HG03135 (cell line): Measurements from ENCODE around the gene NETO2.
"Not testable (repeated sequence)": the region's sequence is repeated elsewhere in the genome, so short reads cannot be mapped to it uniquely, and the experiment has no call there.

Source experiments
- ATAC-seq: cut with Tn5 transposase; IDR thresholded peaks from one replicate; pipeline ENCODE4 v1.9.1; 2021; ENCODE audit warnings: mild to moderate bottlenecking, moderate library complexity; ENCODE audit not compliant: unreplicated experiment

NETO2 gene, protein sequence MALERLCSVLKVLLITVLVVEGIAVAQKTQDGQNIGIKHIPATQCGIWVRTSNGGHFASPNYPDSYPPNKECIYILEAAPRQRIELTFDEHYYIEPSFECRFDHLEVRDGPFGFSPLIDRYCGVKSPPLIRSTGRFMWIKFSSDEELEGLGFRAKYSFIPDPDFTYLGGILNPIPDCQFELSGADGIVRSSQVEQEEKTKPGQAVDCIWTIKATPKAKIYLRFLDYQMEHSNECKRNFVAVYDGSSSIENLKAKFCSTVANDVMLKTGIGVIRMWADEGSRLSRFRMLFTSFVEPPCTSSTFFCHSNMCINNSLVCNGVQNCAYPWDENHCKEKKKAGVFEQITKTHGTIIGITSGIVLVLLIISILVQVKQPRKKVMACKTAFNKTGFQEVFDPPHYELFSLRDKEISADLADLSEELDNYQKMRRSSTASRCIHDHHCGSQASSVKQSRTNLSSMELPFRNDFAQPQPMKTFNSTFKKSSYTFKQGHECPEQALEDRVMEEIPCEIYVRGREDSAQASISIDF

DNA sequence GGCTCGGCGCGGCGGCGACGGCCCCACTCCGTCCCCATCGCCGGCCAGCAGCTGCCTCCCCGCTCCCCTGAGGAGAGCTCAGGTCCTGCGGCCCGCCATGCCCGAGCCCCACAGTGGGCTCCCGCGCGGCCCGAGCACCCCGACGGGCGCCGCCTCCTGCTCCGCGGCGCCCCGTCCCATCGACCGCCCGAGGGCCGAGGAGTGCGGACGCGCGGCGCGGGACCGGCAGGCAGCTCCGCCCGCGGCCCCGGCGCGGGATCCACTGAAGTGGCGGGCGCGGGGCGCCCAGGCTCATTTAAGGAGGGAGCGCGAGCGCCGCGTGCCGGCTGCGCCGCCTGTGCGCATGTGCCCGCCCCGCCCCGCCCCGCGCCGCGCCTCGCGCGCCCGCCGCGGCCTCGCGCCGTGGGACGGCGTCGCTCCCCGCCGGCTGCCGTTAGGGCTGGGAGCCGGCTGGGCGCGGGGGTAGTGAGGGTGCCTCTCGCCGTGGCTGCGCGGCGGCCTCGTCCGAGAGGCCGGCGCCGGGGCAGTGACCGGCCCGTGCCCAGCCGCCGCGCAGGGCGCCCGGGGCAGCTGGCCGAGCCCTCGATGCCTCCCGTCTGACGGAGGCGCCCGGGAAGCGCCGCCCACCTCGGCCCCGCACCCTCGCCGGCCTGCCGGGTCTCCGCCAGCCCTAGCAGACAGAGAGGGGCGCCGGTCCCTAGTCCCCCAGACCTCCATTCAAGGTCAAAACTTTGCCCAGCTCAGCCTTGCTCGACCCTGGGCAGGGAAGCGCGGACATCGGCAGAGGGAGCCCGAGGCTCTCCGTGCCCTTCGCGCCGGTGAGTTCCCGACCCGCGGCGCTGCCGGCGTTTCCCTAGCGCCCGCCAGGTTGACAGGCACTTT, at the start of gene NETO2:
Gene NETO2 (minus strand): TSS at position 269 of the 882 bp plus-strand sequence. CDS start 333 bp downstream, outside the sequence.
- peak; percentile 48 for ATAC-seq

DNA sequence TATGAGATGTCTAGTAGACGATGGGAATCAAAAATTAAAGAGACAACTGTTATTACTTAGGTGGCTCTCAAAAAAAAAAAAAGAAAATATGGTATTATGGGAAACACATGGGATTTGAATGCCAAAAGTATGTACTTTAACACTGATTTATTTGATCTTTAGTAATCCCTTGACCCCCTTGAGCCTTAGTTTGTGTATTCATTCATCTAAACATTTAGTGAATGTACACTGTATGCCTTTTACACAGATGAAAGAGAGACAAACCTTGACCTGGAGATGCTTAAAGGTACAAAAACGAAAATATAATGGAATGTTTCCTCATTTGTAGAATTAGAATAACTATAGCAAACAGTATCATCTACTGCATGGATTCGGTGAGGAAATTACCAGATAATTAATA, 38.6 kb upstream of the NETO2 start:
- ATAC-seq: no peak

DNA sequence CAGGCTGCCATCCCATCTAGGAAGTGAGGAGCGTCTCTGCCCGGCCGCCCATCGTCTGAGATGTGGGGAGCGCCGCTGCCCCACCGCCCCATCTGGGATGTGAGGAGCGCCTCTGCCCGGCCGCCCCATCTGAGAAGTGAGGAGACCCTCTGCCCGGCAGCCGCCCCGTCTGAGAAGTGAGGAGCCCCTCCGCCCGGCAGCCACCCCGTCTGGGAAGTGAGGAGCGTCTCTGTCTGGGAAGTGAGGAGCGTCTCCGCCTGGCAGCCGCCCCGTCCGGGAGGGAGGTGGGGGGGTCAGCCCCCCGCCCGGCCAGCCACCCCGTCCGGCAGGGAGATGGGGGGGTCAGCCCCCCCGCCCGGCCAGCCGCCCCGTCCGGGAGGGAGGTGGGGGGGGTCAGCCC, 37.3 kb upstream of the NETO2 start:
- not testable (repeated sequence) for ATAC-seq

DNA sequence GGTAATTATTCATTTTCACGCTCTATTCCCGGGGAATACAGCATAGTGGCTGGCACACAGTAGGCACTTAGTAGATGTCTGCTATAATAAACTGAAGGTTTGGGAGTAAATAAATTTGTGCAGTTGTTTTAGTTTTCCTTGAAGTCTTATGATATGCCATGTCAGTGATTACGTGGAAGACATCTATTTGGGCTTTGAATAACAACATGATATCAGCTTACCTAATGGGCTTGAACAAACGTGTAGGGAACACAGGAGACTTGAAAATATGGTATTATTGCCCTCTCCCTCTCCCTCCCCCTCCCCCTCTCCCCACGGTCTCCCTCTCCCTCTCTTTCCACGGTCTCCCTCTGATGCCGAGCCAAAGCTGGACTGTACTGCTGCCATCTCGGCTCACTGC, 36.3 kb upstream of the NETO2 start:
- no peak for ATAC-seq

DNA sequence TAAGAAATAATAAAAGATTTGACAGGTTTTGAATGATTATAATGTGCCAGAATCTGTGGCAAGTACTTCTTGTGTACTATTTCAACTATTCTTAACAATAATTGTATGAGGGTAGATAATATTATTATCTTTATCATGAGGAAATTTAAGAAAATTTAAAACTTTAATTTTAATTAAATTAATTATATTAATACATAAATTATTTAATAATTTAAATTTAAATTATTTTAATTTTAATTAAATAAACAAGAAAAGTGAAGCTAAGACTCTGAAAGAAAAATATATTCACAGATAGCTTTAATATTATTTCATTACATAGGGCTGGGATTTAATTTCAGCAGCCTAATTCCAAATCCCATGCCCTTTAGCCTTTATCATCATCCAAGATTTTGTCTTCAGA, 31.4 kb upstream of the NETO2 start:
- ATAC-seq: no peak

DNA sequence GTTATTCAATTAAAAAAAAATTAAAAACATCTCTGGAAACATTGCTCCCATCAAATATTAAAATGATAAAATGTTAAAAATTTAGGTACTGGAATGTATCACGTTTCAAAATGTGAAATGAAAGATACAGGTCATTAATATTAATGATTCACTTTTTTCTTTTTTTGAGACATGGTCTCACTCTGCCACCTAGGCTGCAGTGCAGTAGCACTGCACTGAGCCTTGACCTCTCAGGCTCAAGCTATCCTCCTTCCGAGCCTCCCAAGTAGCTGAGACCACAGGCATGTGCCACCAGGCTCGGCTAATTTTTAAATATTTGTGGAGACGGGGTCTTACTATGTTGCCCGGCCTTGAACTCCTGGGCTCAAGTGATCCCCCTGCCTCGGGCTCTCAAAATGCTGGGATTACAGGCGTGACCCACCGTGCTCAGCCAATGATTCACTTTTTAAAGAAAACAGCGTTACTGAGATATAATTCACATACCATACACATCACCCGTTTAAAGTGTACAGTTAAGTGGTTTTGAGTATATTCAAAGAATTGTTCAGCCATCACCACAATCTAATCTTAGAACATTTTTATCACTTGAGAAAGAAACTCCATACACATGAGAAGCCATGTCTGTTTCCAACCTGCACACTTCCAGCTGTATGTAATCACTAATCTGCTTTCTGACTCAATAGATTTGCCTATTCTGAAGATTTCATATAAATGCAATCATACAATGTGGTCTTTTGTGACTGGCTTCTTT, 19.1 kb upstream of the NETO2 start:
- ATAC-seq: no peak

DNA sequence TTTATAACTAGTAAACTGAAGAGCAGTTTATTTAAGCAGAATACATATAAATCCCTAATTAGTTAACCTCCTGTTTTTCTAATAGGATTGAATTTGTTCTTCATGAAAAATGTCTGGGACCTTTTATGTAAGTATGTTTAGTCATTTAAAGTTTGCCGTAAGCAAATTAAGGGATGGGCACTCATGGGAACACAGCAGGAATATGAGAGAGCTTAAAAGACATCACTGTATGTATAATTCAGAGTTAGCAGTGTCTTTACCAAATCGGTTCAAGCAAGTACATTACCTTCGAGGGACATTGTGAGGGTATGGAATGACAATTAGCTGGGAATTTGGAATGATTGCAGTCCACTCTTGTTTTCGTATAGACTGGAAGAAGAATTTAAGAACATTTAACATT, 17.7 kb upstream of the NETO2 start:
- no peak for ATAC-seq

DNA sequence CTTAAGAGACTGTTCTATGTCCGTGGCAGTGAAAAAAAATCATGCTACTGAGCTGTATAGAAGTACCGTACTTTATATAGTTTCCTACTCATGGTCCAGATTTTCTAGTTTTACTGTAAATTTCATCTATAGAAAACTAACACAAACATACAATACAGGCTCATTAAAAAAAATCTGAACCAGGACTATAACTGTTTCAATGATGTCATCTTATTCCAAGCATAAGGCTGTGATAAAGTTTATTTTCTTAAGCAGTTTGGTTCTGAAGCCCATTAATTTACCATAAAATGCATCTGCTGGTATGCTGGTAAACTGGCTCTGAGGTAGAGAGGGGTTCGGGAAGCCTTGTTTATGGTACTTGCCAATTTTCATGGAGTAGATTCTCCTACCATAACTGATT, 16.7 kb upstream of the NETO2 start:
- no peak for ATAC-seq

DNA sequence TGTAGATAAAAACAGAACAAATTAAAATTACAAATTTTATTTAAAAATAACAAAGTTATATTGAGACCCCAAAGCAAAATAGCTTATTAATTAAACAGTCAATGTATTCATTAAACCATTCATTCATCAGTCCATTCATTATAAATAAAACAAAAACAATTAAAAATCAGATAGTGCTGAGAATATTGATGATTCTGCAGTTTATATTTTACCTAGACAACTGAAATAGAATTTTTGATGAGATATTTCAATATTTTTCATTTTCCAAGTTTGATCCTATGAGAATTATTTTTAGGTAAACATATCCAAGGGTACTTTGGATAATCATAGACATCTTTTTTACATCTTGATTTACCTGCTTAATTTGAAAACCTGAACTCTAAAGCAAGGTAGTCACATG, 15.2 kb upstream of the NETO2 start:
- no peak for ATAC-seq

DNA sequence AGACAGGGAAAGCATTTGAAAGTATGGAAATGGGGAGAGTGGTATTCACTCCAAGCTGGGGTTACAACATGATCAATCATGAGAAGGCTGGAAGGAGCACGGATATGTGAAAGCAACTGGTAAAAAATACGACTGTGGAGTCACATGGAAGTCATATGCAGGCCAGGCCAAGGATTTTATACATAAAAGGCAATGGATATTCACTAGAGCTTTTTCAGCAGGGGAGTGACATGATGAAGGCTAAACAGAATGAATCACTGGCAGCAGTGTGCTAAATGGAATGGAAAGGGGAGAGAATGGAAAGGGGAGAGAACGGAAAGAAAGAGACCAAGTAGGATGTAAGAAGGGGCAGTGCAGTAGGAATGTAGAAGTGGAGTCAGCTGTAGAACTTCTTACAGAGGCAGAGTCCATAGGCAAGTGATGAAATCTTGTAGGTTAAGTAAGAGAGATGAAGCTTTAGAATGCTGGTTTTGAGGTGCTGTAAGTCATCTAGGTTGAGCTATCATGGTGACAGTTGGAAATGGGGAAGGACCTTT, 13.0 kb upstream of the NETO2 start:
- ATAC-seq: no peak

DNA sequence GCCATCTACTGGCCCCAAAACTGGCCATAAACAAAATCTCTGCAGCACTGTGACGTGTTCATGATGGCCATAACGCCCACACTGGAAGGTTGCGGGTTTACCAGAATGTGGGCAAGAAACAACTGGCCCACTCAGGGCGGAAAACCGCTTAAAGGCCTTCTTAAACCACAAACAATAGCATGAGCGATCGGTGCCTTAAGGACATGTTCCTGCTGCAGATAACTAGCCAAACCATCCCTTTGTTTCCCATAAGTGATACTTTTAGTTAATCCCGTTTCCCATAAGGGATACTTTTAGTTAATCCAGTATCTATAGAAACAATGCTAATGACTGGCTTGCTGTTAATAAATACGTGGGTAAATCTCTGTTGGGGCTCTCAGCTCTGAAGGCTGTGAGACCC, 8.8 kb upstream of the NETO2 start:
- not testable (repeated sequence) for ATAC-seq

DNA sequence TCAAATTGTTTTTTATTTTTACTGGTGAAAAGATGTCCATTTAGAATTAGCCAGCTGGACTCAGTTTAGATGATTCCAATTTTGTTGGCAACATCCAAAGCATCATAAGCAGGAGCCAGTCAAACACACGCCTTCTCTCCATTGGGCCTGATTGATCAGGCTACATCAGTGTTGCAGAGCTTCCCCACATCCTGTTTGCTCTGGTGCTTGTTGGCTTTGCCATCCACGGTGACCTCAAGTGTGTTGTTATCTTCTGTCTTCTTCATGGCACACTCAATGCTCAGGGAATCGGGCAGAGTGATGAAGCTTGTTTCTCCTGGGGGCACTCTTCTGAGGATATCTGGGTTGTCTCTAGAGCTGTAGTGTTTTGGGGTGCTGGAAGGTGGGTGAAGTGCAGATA, 6.3 kb upstream of the NETO2 start:
- no peak for ATAC-seq

DNA sequence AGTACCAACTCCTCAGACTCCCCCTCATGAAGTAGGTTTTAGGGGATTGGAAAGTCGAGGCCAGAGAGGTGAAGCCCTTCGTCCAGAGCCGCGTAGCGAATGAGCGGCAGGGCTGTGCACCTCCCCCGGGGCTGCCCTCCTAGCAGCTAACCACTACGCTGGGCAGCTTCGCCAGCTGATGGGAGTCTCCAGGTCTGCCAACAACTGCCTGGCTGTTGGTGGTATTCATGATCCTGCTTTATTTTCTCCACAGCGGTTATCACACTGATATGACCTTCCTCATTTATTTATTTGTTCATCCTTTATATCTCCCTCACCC, 773 bp upstream of the NETO2 start:
- no peak for ATAC-seq

DNA sequence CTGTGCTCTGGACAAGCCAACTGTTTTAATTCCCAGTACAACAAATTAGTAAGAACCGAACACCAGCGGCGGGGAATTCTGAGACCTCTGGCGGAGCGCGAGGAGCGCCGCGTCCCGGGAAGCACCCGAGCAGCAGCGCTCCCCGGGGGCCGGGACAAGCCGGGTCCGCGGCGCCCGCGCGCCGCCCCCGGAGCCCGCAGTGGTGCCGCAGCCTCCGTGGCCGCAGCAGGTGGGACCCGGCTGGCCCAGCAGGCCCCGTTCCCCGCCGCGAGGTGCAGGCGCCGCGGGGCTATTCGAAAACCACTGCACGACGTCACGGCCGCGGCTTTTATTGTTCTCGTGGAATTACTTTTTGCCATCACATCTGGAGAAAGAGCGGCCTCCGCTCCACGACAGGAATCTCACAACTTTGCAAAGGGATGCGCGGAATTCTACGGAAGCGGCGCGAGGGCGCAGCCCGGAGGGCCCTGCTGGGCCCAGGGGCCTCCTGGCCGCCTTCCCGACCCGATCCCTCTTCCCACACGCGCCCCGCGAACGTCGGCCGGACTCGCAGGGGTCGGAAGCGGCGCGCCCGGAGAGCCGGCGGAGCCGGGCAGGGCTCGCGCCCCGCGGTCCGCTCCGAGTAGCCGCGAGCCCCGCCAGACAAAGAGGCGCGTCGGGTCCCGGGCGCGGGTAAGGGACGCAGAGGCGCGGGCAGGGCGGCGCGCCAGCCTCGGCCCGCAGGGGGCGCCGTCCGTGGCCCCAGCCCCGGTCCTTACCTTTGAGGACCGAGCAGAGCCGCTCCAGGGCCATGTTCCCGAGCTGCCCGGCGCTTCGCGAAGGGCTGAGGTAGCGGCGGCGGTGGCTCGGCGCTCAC, 696 bp downstream of the NETO2 start:
- peak; percentile 70 for ATAC-seq

DNA sequence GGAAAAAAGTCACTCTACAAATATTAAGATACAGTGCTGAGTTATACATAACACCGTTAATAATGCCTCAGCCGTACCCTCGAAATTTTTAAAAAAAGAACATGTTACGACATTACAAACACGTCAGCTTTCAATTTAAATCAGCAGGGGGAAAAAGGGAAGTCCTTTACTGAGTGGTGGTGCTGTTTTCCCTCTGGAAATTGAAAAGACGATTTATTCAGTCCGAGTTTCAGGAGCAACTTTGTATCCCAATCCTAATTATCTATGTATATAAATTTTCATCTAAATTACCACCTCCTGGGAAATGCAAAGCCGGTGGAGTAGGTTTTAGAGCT, 1.3 kb downstream of the NETO2 start:
- no peak for ATAC-seq

DNA sequence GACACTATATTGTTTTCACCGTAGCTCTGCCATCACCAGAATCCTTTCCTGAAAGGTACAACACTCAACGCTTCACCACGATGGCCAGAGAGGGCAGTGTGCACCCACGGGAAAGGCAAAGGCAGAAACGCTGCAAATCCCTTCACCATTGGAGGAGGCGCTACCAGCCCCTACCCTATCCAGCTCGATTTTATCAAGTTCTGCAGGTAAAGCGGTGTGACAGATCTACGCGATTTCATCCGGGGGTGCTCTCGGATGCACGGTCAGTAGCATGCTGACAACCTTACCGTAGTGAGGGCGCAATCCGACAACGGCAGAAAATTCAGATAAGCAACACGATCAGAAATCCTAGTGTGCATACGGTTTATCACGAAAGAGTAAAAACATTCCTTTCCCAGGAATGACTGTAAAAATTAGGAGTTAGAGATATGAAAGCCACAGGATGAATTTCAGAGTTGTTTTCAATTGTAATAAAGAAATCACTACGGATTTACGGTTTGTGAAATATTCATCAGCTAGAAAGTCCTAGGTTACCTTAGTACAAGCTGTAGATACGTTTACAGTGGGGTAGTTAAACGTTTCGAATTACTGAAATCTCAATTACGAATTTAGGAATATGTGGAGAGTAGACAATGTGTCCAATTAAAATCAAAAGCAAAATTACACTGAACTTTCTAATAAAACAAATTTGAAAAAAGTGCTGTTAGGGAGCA, 1.8 kb downstream of the NETO2 start:
- peak; percentile 51 for ATAC-seq

DNA sequence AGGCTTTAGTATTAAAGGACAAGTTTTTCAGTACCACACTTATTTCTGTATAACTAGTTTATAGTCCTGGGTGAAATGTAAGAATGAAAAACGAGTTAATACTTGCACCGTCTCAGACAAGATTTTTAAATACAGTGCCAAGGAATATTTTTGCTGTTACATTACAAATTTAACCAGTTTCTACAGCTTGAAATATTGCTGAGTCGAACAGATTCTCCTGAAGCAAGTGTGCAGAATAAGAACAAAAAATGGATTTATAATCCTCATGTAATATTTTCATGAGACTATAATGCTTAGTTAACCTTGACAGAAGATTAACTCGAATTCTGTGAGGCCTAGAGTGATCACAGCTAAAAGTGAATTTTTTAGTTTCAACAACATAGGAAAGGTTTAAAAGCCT, 3.1 kb downstream of the NETO2 start:
- ATAC-seq: no peak

DNA sequence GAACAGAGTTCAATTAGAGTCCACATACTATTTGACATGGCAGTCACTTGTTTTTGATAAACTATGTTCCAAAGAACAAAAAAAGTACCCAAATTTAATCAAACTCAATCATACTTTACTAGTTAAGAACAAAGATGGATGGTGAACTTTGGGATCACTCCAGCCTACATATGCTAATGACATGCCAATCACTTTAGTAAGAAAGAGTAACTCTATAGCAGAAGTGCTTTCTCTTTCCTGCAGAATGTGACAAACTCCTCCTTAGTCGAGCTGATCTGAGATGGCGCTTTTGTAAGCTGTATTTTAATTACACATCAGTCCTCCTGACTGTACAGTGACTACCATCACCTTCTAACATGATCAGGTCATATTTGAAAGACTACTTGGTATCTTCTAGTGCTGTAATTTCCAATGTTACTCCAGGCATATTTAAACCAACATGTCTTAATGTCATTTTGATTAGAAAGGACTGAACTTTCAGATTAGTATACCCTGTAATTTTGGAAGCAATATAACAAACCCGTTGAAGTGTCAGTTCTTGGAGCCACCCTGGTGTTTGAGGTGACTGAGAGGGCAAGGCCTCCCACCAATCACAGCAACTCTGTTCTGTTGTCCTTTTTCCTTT, 4.1 kb downstream of the NETO2 start:
- ATAC-seq: no peak

DNA sequence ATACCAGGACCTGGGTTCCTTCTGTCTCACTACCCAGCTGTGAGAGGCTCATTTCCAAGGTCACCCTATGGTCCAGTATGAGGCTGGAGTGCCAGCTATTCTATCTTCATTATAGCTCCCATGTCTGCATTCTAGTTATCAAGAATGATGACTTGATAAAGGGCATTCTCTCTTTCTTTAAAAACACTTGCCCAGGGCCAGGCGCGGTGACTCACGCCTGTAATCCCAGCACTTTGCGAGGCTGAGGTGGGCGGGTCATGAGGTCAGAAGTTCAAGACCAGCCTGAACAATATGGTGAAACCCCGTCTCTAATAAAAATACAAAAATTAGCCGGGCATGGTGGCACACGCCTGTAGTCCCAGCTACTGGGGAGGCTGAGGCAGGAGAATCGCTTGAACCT, 5.8 kb downstream of the NETO2 start:
- not testable (repeated sequence) for ATAC-seq
